Activated CD8-positive, alpha-beta memory T cell treated with anti-CD3 and anti-CD28 coated beads, Interleukin-2, amount 50 U/mL, for 4 hours (primary cell): ENCODE results near the gene CRMP1.

Experiments
- DNase-seq: peaks from one replicate; pipeline ENCODE4 v3.0.0-alpha.2; 2020

The CRMP1 gene

GRCh38 chr4:5790546-5790857, 102.4 kb downstream of the CRMP1 start:
- no peak for DNase-seq

GRCh38 chr4:5789141-5789540, 103.7 kb downstream of the CRMP1 start:
- DNase-seq = no peak

GRCh38 chr4:5788144-5788543, 104.7 kb downstream of the CRMP1 start:
- no peak for DNase-seq

GRCh38 chr4:5787311-5787710, 105.6 kb downstream of the CRMP1 start:
- DNase-seq = no peak

- no peak for DNase-seq
These were observed 106.8 kb downstream of the CRMP1 start for GRCh38 chr4:5785806-5786680.

GRCh38 chr4:5784960-5785611, 107.8 kb downstream of the CRMP1 start:
- DNase-seq = no peak

GRCh38 chr4:5784021-5784420, 108.9 kb downstream of the CRMP1 start:
- no peak for DNase-seq

- no peak for DNase-seq
These were observed 109.4 kb downstream of the CRMP1 start for GRCh38 chr4:5783486-5783885.

- no peak for DNase-seq
These were observed 109.9 kb downstream of the CRMP1 start for GRCh38 chr4:5782829-5783476.

- no peak for DNase-seq
These were observed 111.2 kb downstream of the CRMP1 start for GRCh38 chr4:5781691-5782090.

- DNase-seq = no peak
These were observed 111.9 kb downstream of the CRMP1 start for GRCh38 chr4:5780831-5781480.

- DNase-seq = no peak
These were observed 116.4 kb downstream of the CRMP1 start for GRCh38 chr4:5776510-5776909.

- DNase-seq = no peak
These were observed 118.4 kb downstream of the CRMP1 start for GRCh38 chr4:5774416-5775036.

GRCh38 chr4:5773271-5773555, 119.7 kb downstream of the CRMP1 start:
- no peak for DNase-seq

- no peak for DNase-seq
These were observed 120.2 kb downstream of the CRMP1 start for GRCh38 chr4:5772528-5773270.
